Glutamatergic neuron (in vitro differentiated cells): ENCODE results near the gene DOC2A. TPM values are rescaled to one million over a fixed set of nuclear protein-coding genes. Genes with fewer than 3 reads are reported as not detected.

Experiments used
- DNase-seq: peaks from one replicate; pipeline ENCODE4 v3.0.0; 2022
- H3K27ac Mint-ChIP-seq: one replicate; pipeline ENCODE4 v1.8.0; 2020; ENCODE audit warnings: mild to moderate bottlenecking, mixed read lengths, inconsistent platforms; ENCODE audit not compliant: unreplicated experiment
- H3K27me3 Mint-ChIP-seq: one replicate; pipeline ENCODE4 v1.8.0; 2020; ENCODE audit warnings: mild to moderate bottlenecking, moderate library complexity, mixed read lengths, inconsistent platforms; ENCODE audit not compliant: unreplicated experiment
- H3K36me3 Mint-ChIP-seq: one replicate; pipeline ENCODE4 v1.8.0; 2020; ENCODE audit warnings: mild to moderate bottlenecking, mixed read lengths, inconsistent platforms; ENCODE audit not compliant: unreplicated experiment
- H3K4me1 Mint-ChIP-seq: one replicate; pipeline ENCODE4 v1.8.0; 2020; ENCODE audit warnings: mild to moderate bottlenecking, low read depth, mixed read lengths, inconsistent platforms; ENCODE audit not compliant: unreplicated experiment
- H3K4me3 Mint-ChIP-seq: one replicate; pipeline ENCODE4 v1.8.0; 2020; ENCODE audit warnings: mild to moderate bottlenecking, mixed read lengths, inconsistent platforms; ENCODE audit not compliant: unreplicated experiment
- H3K9me3 Mint-ChIP-seq: one replicate; pipeline ENCODE4 v1.8.0; 2020; ENCODE audit warnings: mild to moderate bottlenecking, moderate library complexity, mixed read lengths, inconsistent platforms; ENCODE audit not compliant: unreplicated experiment
- CTCF ChIP-seq: fragments of 200-600 bp; sonication (generic); IDR thresholded peaks from one replicate; pipeline ENCODE4 v1.5.0; 2021; ENCODE audit not compliant: partially characterized antibody, unreplicated experiment
- total RNA-seq: library from RNA; stranded (reverse); fragmentation: NEBNext Ultra II Directional; extraction: Animal tissue kit (Norgen Biotek cat#: 25700); gene quantifications from one replicate; pipeline ENCODE4 v1.2.1, GENCODE V29; 2021; ENCODE audit not compliant: unreplicated experiment

The DOC2A gene
- total RNA-seq, 1 donor from 2014 or later, result 4.2 TPM

DNA sequence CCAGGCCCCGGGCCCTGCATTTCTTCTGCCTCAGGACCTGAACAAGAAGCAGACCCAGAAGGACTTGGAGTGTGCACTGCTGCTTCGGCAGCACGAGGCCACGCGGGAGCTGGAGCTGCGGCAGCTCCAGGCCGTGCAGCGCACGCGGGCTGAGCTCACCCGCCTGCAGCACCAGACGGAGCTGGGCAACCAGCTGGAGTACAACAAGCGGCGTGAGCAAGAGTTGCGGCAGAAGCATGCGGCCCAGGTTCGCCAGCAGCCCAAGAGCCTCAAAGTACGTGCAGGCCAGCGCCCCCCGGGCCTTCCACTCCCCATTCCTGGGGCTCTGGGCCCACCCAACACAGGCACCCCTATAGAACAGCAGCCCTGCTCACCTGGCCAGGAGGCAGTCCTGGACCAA is 24.6 kb downstream of the DOC2A start:
- no peak for TF ChIP-seq CTCF
- H3K27me3 Mint-ChIP-seq, result peaks cover 17% of the 10 kb centered on the region
- peaks cover 9% of the 10 kb centered on the region for H3K9me3 Mint-ChIP-seq
- no peak for DNase-seq
- no peaks in the 10 kb centered on the region for H3K4me1 Mint-ChIP-seq
- H3K36me3 Mint-ChIP-seq, result peaks cover 12% of the 10 kb centered on the region
- no peak overlapping the region for H3K4me3 Mint-ChIP-seq
- no peak overlapping the region for H3K27ac Mint-ChIP-seq

GRCh38 chr16:29985271-29985811 is 25.5 kb downstream of the DOC2A start:
- H3K4me1 Mint-ChIP-seq, result no peaks in the 10 kb centered on the region
- peaks cover 8% of the 10 kb centered on the region for H3K9me3 Mint-ChIP-seq
- no peak overlapping the region for H3K27ac Mint-ChIP-seq
- TF ChIP-seq CTCF, result no peak
- H3K27me3 Mint-ChIP-seq, result peaks cover 16% of the 10 kb centered on the region
- H3K4me3 Mint-ChIP-seq, result no peak overlapping the region
- peaks cover 13% of the 10 kb centered on the region for H3K36me3 Mint-ChIP-seq
- DNase-seq, result no peak

GRCh38 chr16:29984764-29985147 is 26.1 kb downstream of the DOC2A start:
- Mint-ChIP-seq H3K27me3 (peaks cover 16% of the 10 kb centered on the region), H3K9me3 (peaks cover 9% of the 10 kb centered on the region), H3K4me1 (no peaks in the 10 kb centered on the region), H3K27ac (no peak overlapping the region), H3K36me3 (peaks cover 12% of the 10 kb centered on the region), H3K4me3 (no peak overlapping the region)
- DNase-seq, result no peak
- no peak for TF ChIP-seq CTCF

GRCh38 chr16:29984137-29984763 is 26.6 kb downstream of the DOC2A start:
- DNase-seq, result no peak
- H3K36me3 Mint-ChIP-seq, result peaks cover 12% of the 10 kb centered on the region
- H3K4me3 Mint-ChIP-seq, result no peak overlapping the region
- TF ChIP-seq CTCF, result no peak
- H3K27ac Mint-ChIP-seq, result no peak overlapping the region
- H3K27me3 Mint-ChIP-seq, result peaks cover 15% of the 10 kb centered on the region
- no peaks in the 10 kb centered on the region for H3K4me1 Mint-ChIP-seq
- peaks cover 9% of the 10 kb centered on the region for H3K9me3 Mint-ChIP-seq

DNA sequence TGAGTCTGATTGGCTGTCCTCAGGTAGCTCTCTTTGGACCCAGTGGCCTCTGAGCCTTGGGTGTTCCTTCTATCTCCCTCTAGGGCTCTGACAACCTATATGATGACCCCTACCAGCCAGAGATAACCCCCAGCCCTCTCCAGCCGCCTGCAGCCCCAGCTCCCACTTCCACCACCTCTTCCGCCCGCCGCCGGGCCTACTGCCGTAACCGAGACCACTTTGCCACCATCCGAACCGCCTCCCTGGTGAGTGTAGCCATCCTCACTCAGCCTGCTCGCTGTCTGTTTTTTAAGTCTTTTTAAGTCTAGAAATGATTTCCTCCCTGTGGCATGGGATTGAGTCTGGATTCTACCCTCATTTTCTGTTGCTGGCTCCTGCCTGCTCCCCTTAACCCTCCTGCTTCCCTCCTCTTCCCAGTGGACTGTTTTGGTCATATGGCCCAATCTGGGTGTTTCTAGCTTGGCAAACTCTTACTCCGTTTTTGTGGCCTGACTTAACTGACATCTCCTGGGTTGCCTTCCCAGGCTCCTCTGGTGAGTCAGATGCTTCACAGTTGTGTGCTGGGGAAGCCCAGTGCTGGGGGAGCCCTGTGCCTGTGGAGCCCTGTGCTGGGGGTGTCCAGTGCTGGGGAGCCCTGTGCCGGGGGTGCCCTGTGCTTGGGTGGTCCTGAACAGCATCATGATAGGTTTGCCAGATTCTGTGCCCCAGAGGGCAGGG is 27.2 kb downstream of the DOC2A start:
- H3K9me3 Mint-ChIP-seq, result peaks cover 9% of the 10 kb centered on the region
- H3K27me3 Mint-ChIP-seq, result peaks cover 11% of the 10 kb centered on the region
- no peak for DNase-seq
- no peaks in the 10 kb centered on the region for H3K4me1 Mint-ChIP-seq
- no peak overlapping the region for H3K4me3 Mint-ChIP-seq
- no peak overlapping the region for H3K27ac Mint-ChIP-seq
- TF ChIP-seq CTCF, result no peak
- peaks cover 7% of the 10 kb centered on the region for H3K36me3 Mint-ChIP-seq
